CD4-positive, alpha-beta T cell treated with Interleukin-17A for 4 hours (primary cell): Measurements from ENCODE around the gene TRMT5.

Experiments
- DNase-seq: peaks from one replicate; pipeline ENCODE4 v3.0.0-alpha.2; 2020; ENCODE audit warnings: mixed read lengths

The TRMT5 gene

GRCh38 chr14:60980811-60981632 is at the start of gene TRMT5, which contains the start of gene SLC38A6:
Gene TRMT5, minus strand, starts transcription at chr14:60981079. Its CDS starts 106 bp downstream, at chr14:60980973.
Gene SLC38A6, plus strand, starts transcription at chr14:60981245. Its CDS starts 33 bp downstream, at chr14:60981278.
- peak; percentile 89 for DNase-seq

- DNase-seq, result no peak
Measured at GRCh38 chr14:61026526-61026925, 45.6 kb upstream of the TRMT5 start.

- peak; percentile 54 for DNase-seq
Measured at GRCh38 chr14:61025251-61026223, 44.7 kb upstream of the TRMT5 start.

GRCh38 chr14:61019537-61019936 is 38.7 kb upstream of the TRMT5 start:
- no peak for DNase-seq

DNA sequence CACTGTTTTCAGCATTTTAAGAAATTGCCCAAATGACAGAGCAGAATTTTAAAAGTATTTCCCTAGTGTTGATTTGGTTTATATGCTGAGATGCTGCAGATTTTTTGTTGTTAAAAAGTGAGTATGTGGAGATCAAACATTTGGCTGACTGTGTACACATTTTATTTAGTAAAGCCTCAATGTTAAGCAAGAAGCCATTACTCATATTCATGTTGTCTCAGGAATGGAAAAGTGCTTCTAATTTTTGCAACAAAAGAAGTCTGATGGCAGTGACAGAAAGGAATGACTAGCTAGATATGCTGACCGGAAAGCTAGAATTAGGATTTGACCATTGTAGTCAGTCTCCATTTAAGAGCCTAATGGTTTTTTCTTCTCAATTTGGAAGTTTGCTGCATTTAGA is 22.7 kb upstream of the TRMT5 start:
- no peak for DNase-seq

DNA sequence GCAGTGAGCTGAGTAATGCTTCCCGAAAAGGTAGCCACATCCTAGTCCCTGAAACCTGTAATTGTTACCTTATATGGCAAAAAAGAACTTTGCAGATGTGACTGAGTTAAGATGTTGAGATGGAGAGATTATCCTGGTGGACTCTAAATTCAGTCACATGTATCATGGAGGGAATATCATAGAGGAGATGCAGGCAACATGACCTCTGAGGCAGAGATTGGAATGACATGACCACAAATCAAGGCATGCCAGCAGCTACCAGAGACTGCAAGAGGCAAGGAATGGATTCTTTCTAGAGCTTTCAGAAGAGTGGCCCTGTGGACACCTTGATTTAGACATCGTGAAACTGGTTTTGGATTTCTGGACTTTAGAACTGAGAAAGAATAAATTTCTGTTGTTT is 18.7 kb upstream of the TRMT5 start:
- no peak for DNase-seq

DNA sequence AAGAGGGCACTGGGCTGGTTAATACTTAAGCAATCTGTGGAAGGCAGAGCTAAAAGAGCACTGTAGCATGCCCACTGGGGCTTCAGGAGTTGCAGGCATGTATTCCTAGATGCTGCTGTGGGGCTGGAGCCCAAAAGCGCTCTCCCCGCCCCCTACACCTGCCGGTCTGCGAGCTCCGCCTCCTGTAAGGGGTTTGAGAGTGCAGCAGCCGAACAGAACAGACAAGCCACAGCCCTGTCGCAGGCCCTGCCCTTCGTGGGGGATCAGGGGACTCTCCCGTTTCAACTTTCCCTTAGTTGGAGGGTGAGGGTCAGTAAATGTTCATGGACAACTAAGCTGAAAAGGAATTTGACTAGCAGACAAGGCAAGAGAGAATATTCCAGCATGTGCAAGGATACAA is 17.7 kb upstream of the TRMT5 start:
- no peak for DNase-seq

DNA sequence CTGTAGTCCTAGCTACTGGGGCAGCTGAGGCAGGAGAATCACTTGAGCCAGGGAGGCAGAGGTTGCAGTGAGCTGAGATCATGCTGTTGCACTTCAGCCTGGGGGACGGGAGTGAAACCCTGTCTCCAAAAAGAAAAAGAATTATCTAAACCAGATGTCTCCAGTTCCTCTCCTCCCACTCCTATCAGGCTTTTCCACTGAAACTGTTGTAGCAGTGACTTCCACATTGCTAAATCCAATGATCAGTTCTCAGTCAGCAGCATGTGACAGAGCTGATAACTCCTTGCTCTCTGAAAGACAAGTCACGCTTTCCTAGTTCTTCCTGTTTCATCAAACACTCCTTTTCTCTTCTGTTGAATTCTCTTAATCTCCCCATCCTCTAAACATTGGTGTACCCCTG is 8.7 kb upstream of the TRMT5 start:
- DNase-seq, result no peak

DNA sequence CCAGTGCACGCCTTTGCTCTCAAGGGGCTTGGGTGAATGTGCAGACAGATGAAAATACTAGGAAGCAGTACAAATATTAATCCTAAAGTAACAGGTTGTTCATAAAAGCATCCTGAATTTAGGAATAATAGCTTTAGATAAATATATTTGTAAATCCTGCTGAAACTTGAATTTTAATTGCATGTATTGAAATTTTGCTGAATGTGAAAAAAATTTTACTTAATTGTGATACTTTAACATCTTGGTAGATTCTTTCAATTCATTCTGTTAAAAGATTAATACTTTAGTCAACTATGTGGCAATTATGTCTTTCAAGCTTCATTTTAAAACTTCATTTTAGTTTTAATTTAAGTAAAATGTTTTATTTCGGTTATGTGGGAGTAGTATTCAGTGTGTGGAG is 5.6 kb upstream of the TRMT5 start:
- no peak for DNase-seq

DNA sequence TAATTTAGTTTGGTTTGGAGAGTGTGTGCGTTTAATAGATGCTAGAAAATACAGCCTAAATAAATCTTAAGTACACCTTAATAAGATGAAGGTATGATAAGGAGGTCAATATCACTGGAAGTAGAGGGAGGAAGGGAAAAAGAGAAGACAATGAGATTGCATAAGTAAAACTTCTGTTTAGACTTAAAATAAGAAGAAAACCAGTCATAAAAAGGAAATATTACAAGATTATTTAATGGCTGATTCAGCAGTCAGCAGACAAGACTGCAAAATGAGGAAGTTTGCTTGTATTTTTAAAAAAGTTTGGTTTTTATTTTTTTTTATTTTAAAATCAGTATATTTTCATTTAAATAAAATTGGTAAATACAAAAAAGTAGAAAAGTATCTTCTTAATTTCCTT is 3.3 kb upstream of the TRMT5 start:
- DNase-seq, result no peak

- DNase-seq, result no peak
Measured at GRCh38 chr14:60981633-60982455, 965 bp upstream of the TRMT5 start.

DNA sequence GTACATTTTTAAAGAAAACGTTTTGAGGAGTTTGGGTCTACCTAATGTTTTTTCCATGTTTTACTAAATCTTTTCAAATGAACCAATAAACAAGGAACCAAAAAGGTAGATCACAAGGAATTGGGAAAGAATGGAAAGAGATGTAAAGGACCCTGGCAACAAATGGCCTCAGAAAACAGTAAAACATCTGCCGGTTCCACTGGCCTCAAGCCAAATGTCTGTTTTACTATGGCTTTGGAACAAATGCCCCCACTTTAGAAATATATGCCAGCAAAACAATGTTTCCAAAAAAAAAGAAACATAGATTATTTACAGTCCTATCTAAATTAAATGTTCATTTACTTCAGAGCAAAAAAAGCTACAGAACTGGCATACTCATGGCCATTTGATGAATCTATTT is 3.0 kb downstream of the TRMT5 start:
- no peak for DNase-seq

DNA sequence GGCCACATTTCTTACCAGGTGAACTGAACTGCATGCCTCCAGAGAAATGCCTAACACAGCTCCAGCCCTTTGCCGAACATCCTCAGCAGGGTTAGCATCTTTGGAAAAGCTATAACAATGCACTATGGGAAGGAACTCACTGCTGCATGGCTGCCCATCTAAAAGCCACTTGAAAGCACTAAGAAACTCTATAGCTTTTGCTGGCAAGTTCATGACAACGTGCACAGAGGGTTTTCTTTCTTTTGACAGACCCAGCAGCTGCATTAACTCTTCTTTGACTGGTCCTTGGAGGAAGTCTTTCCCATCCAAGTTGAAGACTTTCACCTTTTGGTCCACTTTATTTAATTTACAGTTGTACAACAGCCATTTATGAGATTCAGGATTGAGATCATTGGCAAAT is 5.3 kb downstream of the TRMT5 start:
- DNase-seq, result no peak

DNA sequence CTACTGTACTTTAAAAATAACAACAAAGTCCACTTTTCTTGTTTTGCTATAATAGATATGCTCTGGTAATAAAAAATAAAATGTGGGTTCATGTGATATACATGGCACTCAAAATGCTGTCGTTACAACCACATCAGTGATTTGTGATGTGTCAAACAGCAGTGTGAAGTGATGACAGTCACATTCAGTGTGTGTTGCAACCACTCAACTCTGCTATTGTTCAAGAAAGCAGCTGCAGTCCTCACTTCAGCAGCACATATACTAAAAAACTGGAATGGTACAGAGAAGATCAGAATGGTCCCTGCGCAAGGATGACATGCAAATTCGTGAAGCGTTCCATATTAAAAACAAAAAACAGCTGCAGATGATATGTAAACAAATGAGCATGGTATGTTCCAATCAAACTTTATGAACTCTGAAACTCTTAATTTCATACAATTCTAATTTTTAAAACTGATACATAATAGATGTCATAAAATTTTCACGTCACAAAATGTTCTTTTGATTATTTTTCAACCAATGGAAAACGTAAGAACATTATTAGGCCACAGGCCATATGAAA is 6.7 kb downstream of the TRMT5 start:
- no peak for DNase-seq

DNA sequence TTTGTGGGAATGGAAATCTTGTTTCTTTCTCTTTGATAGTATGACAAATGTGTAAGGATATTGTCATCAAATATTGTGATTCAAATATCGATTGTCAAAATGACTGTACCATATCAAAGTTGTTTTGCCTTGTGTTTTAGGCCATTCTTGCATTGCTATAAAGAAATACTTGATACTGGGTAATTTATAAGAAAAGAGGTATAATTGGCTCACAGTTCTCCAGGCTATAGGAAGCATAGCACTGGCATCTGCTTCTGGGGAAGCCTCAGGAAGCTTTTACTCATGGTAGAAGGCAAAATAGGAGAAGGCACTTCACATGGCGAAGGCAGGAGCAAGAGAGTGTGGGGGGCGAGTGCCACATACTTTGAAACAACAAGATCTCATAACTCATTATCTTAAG is 7.8 kb downstream of the TRMT5 start:
- DNase-seq, result no peak

GRCh38 chr14:60972295-60972694 is 8.6 kb downstream of the TRMT5 start:
- DNase-seq, result no peak

GRCh38 chr14:60971271-60971670 is 9.6 kb downstream of the TRMT5 start:
- no peak for DNase-seq

DNA sequence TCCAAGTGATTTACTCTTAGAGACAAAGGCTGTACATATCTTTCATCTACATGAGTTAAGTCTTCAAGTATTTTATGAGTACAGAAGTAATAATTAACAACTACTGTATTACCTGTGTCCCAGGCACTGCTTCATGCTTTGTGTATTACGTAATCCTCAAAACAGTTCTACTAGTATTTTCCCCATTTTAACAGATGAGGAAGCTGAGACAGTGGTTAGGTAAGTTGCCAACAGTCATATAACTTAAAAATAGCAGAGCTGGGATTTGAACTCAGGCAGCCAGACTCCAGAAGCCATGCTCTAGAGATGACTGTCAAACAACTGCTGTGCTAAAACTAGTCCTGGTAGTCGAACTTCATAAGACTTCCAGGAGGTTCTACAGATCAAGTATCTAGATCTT is 10.7 kb downstream of the TRMT5 start:
- DNase-seq, result no peak

- DNase-seq, result no peak
Measured at GRCh38 chr14:60968671-60969070, 12.2 kb downstream of the TRMT5 start.

- DNase-seq, result no peak
Measured at GRCh38 chr14:60968099-60968498, 12.8 kb downstream of the TRMT5 start.

- DNase-seq, result no peak
Measured at GRCh38 chr14:60965402-60965801, 15.5 kb downstream of the TRMT5 start.

DNA sequence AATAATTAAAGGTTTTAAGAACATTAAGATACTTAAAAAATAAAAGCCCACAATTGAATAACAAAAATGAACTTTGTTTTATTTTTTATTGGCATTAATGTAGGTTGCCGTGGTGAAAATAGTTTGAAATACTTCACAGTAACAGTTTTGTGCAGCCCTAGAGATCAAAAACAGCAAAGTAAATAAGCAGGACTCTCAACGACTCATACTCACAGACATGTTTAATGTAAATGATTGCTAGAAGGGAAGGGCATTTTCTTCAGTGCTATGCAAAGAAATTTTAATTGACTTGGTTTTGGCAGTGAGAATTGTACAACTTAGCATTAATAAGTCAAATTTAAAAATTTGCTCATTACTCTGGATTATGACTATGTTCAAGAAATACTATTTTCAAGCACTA is 16.0 kb downstream of the TRMT5 start:
- no peak for DNase-seq

GRCh38 chr14:60963761-60964160 is 17.1 kb downstream of the TRMT5 start:
- no peak for DNase-seq
